ENCODE results near the gene RBM8A. TPM values are rescaled to one million over a fixed set of nuclear protein-coding genes. Genes with fewer than 3 reads are reported as not detected.
A peak's percentile ranks its signal among the peaks of the same experiment; 100 is the strongest.

The RBM8A gene
- total RNA-seq, 1 experiment from 2014 or later: 370 TPM

GRCh38 chr1:145918992-145919939 is 8.0 kb downstream of the RBM8A start:
- H3K4me3 Mint-ChIP-seq (ENCODE audit: unreplicated experiment): peak overlapping the region; percentile 94

GRCh38 chr1:145918144-145918991 is 8.9 kb downstream of the RBM8A start, which contains the start of gene PEX11B:
Gene PEX11B (minus strand): TSS chr1:145918717. CDS start chr1:145918688, 29 bp downstream.
- Mint-ChIP-seq H3K4me3 (ENCODE audit: unreplicated experiment) (peak within 1 kb of the TSS; percentile 94), H3K36me3 (ENCODE audit: insufficient read depth, unreplicated experiment) (peaks cover 53% of the 10 kb centered on the region), H3K4me1 (ENCODE audit: insufficient read depth, unreplicated experiment) (peaks cover 43% of the 10 kb centered on the region), H3K9me3 (ENCODE audit: unreplicated experiment) (no peaks in the 10 kb centered on the region), H3K27ac (ENCODE audit: low read depth, unreplicated experiment) (peak within 1 kb of the TSS; percentile 99), H3K27me3 (ENCODE audit: insufficient read depth, unreplicated experiment) (no peaks in the 10 kb centered on the region)
- ChIA-PET POLR2A (interaction anchor here (0.6 to 13.8 kb wide), 31 partner anchors 9 to 163 kb away, joined by 3 to 284 read pairs (median 6); partner anchors contain the start of genes ANKRD34A, ANKRD35, ITGA10 and LIX1L), CTCF (interaction anchor here (0.6 to 3.0 kb wide), 9 partner anchors 8 to 78 kb away, joined by 3 to 23 read pairs (median 5); partner anchors contain the start of genes ITGA10, LIX1L, NUDT17 and PIAS3)
- intact Hi-C loops (cut with micrococcal nuclease): loop anchor here (1.0 to 2.0 kb wide), 2 partner anchors 8 to 38 kb away; partner anchors contain the start of gene ITGA10
- BruUV-seq (replicated peaks): no TSS peak
- no peak for TF ChIP-seq CTCF (IDR thresholded peaks at IDR 0.05; ENCODE audit: unreplicated experiment)
- peak; percentile 92 for DNase-seq (ENCODE audit: unreplicated experiment)

More at GRCh38 chr1:145918992-145919939, 8.0 kb downstream of the RBM8A start:
- POLR2A ChIA-PET: interaction anchor here (0.6 to 13.8 kb wide), 30 partner anchors 8 to 120 kb away, joined by 3 to 284 read pairs (median 6); partner anchors contain the start of genes ANKRD34A, ANKRD35, ITGA10 and LIX1L
- CTCF ChIA-PET: interaction anchor here (0.6 to 3.0 kb wide), 7 partner anchors 9 to 77 kb away, joined by 3 to 23 read pairs (median 7); partner anchors contain the start of genes ITGA10, LIX1L, PIAS3 and TXNIP
- H3K27ac Mint-ChIP-seq (ENCODE audit: low read depth, unreplicated experiment): peak overlapping the region; percentile 99
- intact Hi-C loops (cut with micrococcal nuclease): loop anchor here (1.0 to 2.0 kb wide), 2 partner anchors 9 to 38 kb away; partner anchors contain the start of gene ITGA10
- no peaks in the 10 kb centered on the region for H3K9me3 Mint-ChIP-seq (ENCODE audit: unreplicated experiment)
- BruUV-seq (replicated peaks): no TSS peak
- H3K4me1 Mint-ChIP-seq (ENCODE audit: insufficient read depth, unreplicated experiment): peaks cover 34% of the 10 kb centered on the region
- TF ChIP-seq CTCF (IDR thresholded peaks at IDR 0.05; ENCODE audit: unreplicated experiment): no peak
- peaks cover 44% of the 10 kb centered on the region for H3K36me3 Mint-ChIP-seq (ENCODE audit: insufficient read depth, unreplicated experiment)
- no peaks in the 10 kb centered on the region for H3K27me3 Mint-ChIP-seq (ENCODE audit: insufficient read depth, unreplicated experiment)
- DNase-seq (ENCODE audit: unreplicated experiment): peak; percentile 70

GRCh38 chr1:145917595-145917994 is 9.7 kb downstream of the RBM8A start:
- H3K36me3 Mint-ChIP-seq (ENCODE audit: insufficient read depth, unreplicated experiment): peaks cover 58% of the 10 kb centered on the region
- ChIA-PET POLR2A (interaction anchor here (0.6 to 13.8 kb wide), 16 partner anchors 8 to 162 kb away, joined by 3 to 284 read pairs (median 8); partner anchors contain the start of genes ANKRD34A, ANKRD35, ITGA10 and LIX1L), CTCF (interaction anchor here (0.8 to 3.0 kb wide), 6 partner anchors 7 to 72 kb away, joined by 3 to 23 read pairs (median 6); partner anchors contain the start of genes ITGA10, LIX1L, NUDT17 and RBM8A)
- no peaks in the 10 kb centered on the region for H3K9me3 Mint-ChIP-seq (ENCODE audit: unreplicated experiment)
- no peaks in the 10 kb centered on the region for H3K27me3 Mint-ChIP-seq (ENCODE audit: insufficient read depth, unreplicated experiment)
- H3K4me1 Mint-ChIP-seq (ENCODE audit: insufficient read depth, unreplicated experiment): peaks cover 43% of the 10 kb centered on the region
- no peak for TF ChIP-seq CTCF (IDR thresholded peaks at IDR 0.05; ENCODE audit: unreplicated experiment)
- intact Hi-C loops (cut with micrococcal nuclease): no loop called here
- H3K4me3 Mint-ChIP-seq (ENCODE audit: unreplicated experiment): peak overlapping the region; percentile 94
- H3K27ac Mint-ChIP-seq (ENCODE audit: low read depth, unreplicated experiment): peak overlapping the region; percentile 99
- BruUV-seq (replicated peaks): no TSS peak
- no peak for DNase-seq (ENCODE audit: unreplicated experiment)

Measured in MCF 10A (cell line).